Measurements from ENCODE around the gene MITF.

GRCh38 chr3:69699183-69699582 lies 40.1 kb upstream of the MITF start:
- TF ChIP-seq POLR2A (IDR thresholded peaks at IDR 0.05; ENCODE audit: low read length) (no peak), GATA1 (IDR thresholded peaks at IDR 0.05; ENCODE audit: low read depth, low read length) (no peak)
